Caco-2 (cell line): Measurements from ENCODE around the gene CHKA. TPM values are rescaled to one million over a fixed set of nuclear protein-coding genes. Genes with fewer than 3 reads are reported as not detected.

Experiments used
- BruUV-seq: library from RNA; stranded (reverse); fragments of 400-500 nt; replicated peaks from 2 replicates; lab custom pipeline; 2021; lab: Mats Ljungman, UMichigan
- CTCF ChIA-PET: fragments of 300-600 bp; sonication (Branson Sonifier 250); formaldehyde crosslinking; loops from one replicate; lab custom pipeline; 2022; ENCODE audit warnings: antibody characterized with exemption; lab: Charles Lee
- POLR2A ChIA-PET: fragments of 300-600 bp; sonication (Branson Sonifier 250); formaldehyde crosslinking; loops from one replicate; lab custom pipeline; 2022; ENCODE audit warnings: antibody characterized with exemption; lab: Charles Lee
- DNase-seq, 2 experiments: peaks; one replicate each; pipeline versions ENCODE4 v3.0.0 to v3.0.0-alpha.2; 2020 to 2022
- H3K27me3 ChIP-seq: replicated peaks from 2 replicates; pipeline ENCODE4 v1.6.0; 2011; ENCODE audit warnings: low read length; ENCODE audit not compliant: control insufficient read depth, insufficient read depth
- H3K36me3 ChIP-seq: 2 replicates; pipeline ENCODE4 v1.5.1; 2011; ENCODE audit warnings: low read length; ENCODE audit not compliant: control insufficient read depth, insufficient read depth
- H3K4me1 ChIP-seq: fragments of 250-450 bp; sonication (Bioruptor Pico); 2 replicates; pipeline ENCODE4 v1.5.1; 2020; ENCODE audit warnings: mild to moderate bottlenecking
- H3K4me3 ChIP-seq: 2 replicates; pipeline ENCODE4 v1.5.1; 2011; ENCODE audit warnings: low read depth, mild to moderate bottlenecking, control low read depth, low read length
- H3K9me3 ChIP-seq: fragments of 250-450 bp; sonication (Bioruptor Pico); 2 replicates; pipeline ENCODE4 v1.5.1; 2020; ENCODE audit warnings: mild to moderate bottlenecking, moderate library complexity
- H3K27ac Mint-ChIP-seq: one replicate; pipeline ENCODE4 v1.8.0; 2022; ENCODE audit warnings: mixed read lengths; ENCODE audit not compliant: unreplicated experiment
- H3K27me3 Mint-ChIP-seq: one replicate; pipeline ENCODE4 v1.8.0; 2022; ENCODE audit warnings: mixed read lengths; ENCODE audit not compliant: insufficient read depth, unreplicated experiment
- H3K36me3 Mint-ChIP-seq: one replicate; pipeline ENCODE4 v1.8.0; 2022; ENCODE audit warnings: mild to moderate bottlenecking, mixed read lengths; ENCODE audit not compliant: insufficient read depth, unreplicated experiment
- H3K4me1 Mint-ChIP-seq: one replicate; pipeline ENCODE4 v1.8.0; 2022; ENCODE audit warnings: low read depth, mixed read lengths; ENCODE audit not compliant: unreplicated experiment
- H3K4me3 Mint-ChIP-seq: one replicate; pipeline ENCODE4 v1.8.0; 2022; ENCODE audit warnings: mild to moderate bottlenecking, moderate library complexity, mixed read lengths; ENCODE audit not compliant: unreplicated experiment
- H3K9me3 Mint-ChIP-seq: one replicate; pipeline ENCODE4 v1.8.0; 2022; ENCODE audit warnings: mixed read lengths; ENCODE audit not compliant: unreplicated experiment
- CTCF ChIP-seq, 2 experiments: fragments of 200-600 bp in 1 of 2; IDR thresholded peaks; 1 replicate in 1 of 2; 2 replicates in 1 of 2; pipeline versions ENCODE4 v1.5.1 to v1.8.0; 2011 to 2022; ENCODE audit warnings: antibody characterized with exemption in 1 of 2, control low read depth in 1 of 2, inconsistent platforms in 1 of 2, low read depth in 1 of 2, low read length in 1 of 2, mild to moderate bottlenecking in 1 of 2, moderate library complexity in 1 of 2; ENCODE audit not compliant: insufficient read depth in 1 of 2, severe bottlenecking in 1 of 2, unreplicated experiment in 1 of 2
- intact Hi-C: fragments of 100-400 bp; cut with micrococcal nuclease; formaldehyde crosslinking; loops from one replicate; pipeline ENCODE4 v1.10.0; 2022; ENCODE audit not compliant: unreplicated experiment
- total RNA-seq: library from RNA; stranded (reverse); gene quantifications from 2 replicates; pipeline ENCODE4 v1.2.3, GENCODE V29; 2022

CHKA gene
- total RNA-seq, 1 experiment from 2014 or later, result 169 TPM

GRCh38 chr11:68036141-68036716 is 85.0 kb downstream of the CHKA start:
- Histone ChIP-seq H3K4me1 (peaks cover 40% of the 10 kb centered on the region), H3K36me3 (peaks cover 4% of the 10 kb centered on the region), H3K4me3 (no peak overlapping the region), H3K9me3 (no peaks in the 10 kb centered on the region), H3K27me3 (no peaks in the 10 kb centered on the region)
- no peak overlapping the region for H3K4me3 Mint-ChIP-seq
- peaks cover 52% of the 10 kb centered on the region for H3K36me3 Mint-ChIP-seq
- intact Hi-C loops, result no loop called here
- peaks cover 29% of the 10 kb centered on the region for H3K4me1 Mint-ChIP-seq
- no peak for DNase-seq
- H3K27me3 Mint-ChIP-seq, result no peaks in the 10 kb centered on the region
- BruUV-seq, result no TSS peak
- POLR2A ChIA-PET, result no interaction called here
- CTCF ChIA-PET, result no interaction called here
- H3K9me3 Mint-ChIP-seq, result no peaks in the 10 kb centered on the region
- no peak overlapping the region for H3K27ac Mint-ChIP-seq
- TF ChIP-seq CTCF (IDR thresholded peaks at IDR 0.05; ENCODE audit: insufficient read depth in 1 of 2, low read depth in 1 of 2, low read length in 1 of 2, severe bottlenecking in 1 of 2, unreplicated experiment in 1 of 2), result no peak

GRCh38 chr11:68035266-68035876 is 85.8 kb downstream of the CHKA start:
- ChIA-PET CTCF (no interaction called here), POLR2A (no interaction called here)
- intact Hi-C loops, result no loop called here
- H3K9me3 Mint-ChIP-seq, result no peaks in the 10 kb centered on the region
- H3K27me3 ChIP-seq, result no peaks in the 10 kb centered on the region
- no peaks in the 10 kb centered on the region for H3K9me3 ChIP-seq
- peaks cover 27% of the 10 kb centered on the region for H3K4me1 Mint-ChIP-seq
- no TSS peak for BruUV-seq
- no peak for TF ChIP-seq CTCF (IDR thresholded peaks at IDR 0.05; ENCODE audit: insufficient read depth in 1 of 2, low read depth in 1 of 2, low read length in 1 of 2, severe bottlenecking in 1 of 2, unreplicated experiment in 1 of 2)
- peaks cover 34% of the 10 kb centered on the region for H3K4me1 ChIP-seq
- peaks cover 4% of the 10 kb centered on the region for H3K36me3 ChIP-seq
- H3K27ac Mint-ChIP-seq, result no peak overlapping the region
- peaks cover 55% of the 10 kb centered on the region for H3K36me3 Mint-ChIP-seq
- H3K4me3 Mint-ChIP-seq, result no peak overlapping the region
- no peak overlapping the region for H3K4me3 ChIP-seq
- DNase-seq, result no peak
- no peaks in the 10 kb centered on the region for H3K27me3 Mint-ChIP-seq

- ChIA-PET CTCF (interaction anchor here (0.6 kb wide), 1 partner anchor 71 kb away, joined by 3 read pairs; no protein-coding TSS in a partner anchor), POLR2A (no interaction called here)
- Histone ChIP-seq H3K27me3 (no peaks in the 10 kb centered on the region), H3K36me3 (peaks cover 4% of the 10 kb centered on the region), H3K9me3 (no peaks in the 10 kb centered on the region), H3K4me3 (no peak overlapping the region), H3K4me1 (peaks cover 26% of the 10 kb centered on the region)
- no peak for DNase-seq
- no peak overlapping the region for H3K27ac Mint-ChIP-seq
- BruUV-seq, result no TSS peak
- no peaks in the 10 kb centered on the region for H3K27me3 Mint-ChIP-seq
- H3K4me3 Mint-ChIP-seq, result no peak overlapping the region
- no peak for TF ChIP-seq CTCF (IDR thresholded peaks at IDR 0.05; ENCODE audit: insufficient read depth in 1 of 2, low read depth in 1 of 2, low read length in 1 of 2, severe bottlenecking in 1 of 2, unreplicated experiment in 1 of 2)
- H3K4me1 Mint-ChIP-seq, result peaks cover 25% of the 10 kb centered on the region
- intact Hi-C loops, result loop anchor here (5.0 kb wide), 1 partner anchor 89 kb away; the partner anchor contains the start of gene CHKA
- H3K9me3 Mint-ChIP-seq, result no peaks in the 10 kb centered on the region
- peaks cover 56% of the 10 kb centered on the region for H3K36me3 Mint-ChIP-seq
These were observed 87.5 kb downstream of the CHKA start for GRCh38 chr11:68033708-68034045.
